ENCODE results near the gene ERBIN.
"Not testable (repeated sequence)": the region's sequence is repeated elsewhere in the genome, so short reads cannot be mapped to it uniquely, and the experiment has no call there.

The ERBIN gene

GRCh38 chr5:66013906-66014305 lies 87.5 kb downstream of the ERBIN start:
- H3K9ac ChIP-seq (ENCODE audit: low read depth, low read length), result no peak overlapping the region
- no peak overlapping the region for H3K4me3 ChIP-seq (ENCODE audit: low read length)
- H3K36me3 ChIP-seq (ENCODE audit: insufficient read depth, low read length), result peaks cover 30% of the 10 kb centered on the region

GRCh38 chr5:66015196-66015960 lies 89.0 kb downstream of the ERBIN start:
- H3K9me3 ChIP-seq (replicated peaks; ENCODE audit: low read length), result no peaks in the 10 kb centered on the region
- no peak overlapping the region for H3K9ac ChIP-seq (ENCODE audit: low read depth, low read length)
- no peak overlapping the region for H3K4me2 ChIP-seq (ENCODE audit: low read length)
- H3K27me3 ChIP-seq (ENCODE audit: control insufficient read depth, insufficient read depth, low read length), result no peaks in the 10 kb centered on the region
- H3K4me3 ChIP-seq (ENCODE audit: low read length), result no peak overlapping the region
- no peaks in the 10 kb centered on the region for H3K4me1 ChIP-seq (ENCODE audit: control insufficient read depth, insufficient read depth, low read length)
- peaks cover 26% of the 10 kb centered on the region for H3K36me3 ChIP-seq (ENCODE audit: insufficient read depth, low read length)

More at GRCh38 chr5:66013906-66014305, 87.5 kb downstream of the ERBIN start:
- Histone ChIP-seq H3K27me3 (ENCODE audit: control insufficient read depth, insufficient read depth, low read length) (no peaks in the 10 kb centered on the region), H3K4me1 (ENCODE audit: control insufficient read depth, insufficient read depth, low read length) (peaks cover 12% of the 10 kb centered on the region), H3K9me3 (replicated peaks; ENCODE audit: low read length) (no peaks in the 10 kb centered on the region), H3K4me2 (ENCODE audit: low read length) (no peak overlapping the region)

- Histone ChIP-seq H3K9ac (ENCODE audit: low read depth, low read length) (no peak overlapping the region), H3K4me1 (ENCODE audit: control insufficient read depth, insufficient read depth, low read length) (no peaks in the 10 kb centered on the region), H3K36me3 (ENCODE audit: insufficient read depth, low read length) (peaks cover 52% of the 10 kb centered on the region), H3K27me3 (ENCODE audit: control insufficient read depth, insufficient read depth, low read length) (no peaks in the 10 kb centered on the region), H3K4me2 (ENCODE audit: low read length) (no peak overlapping the region), H3K9me3 (replicated peaks; ENCODE audit: low read length) (no peaks in the 10 kb centered on the region), H3K4me3 (ENCODE audit: low read length) (no peak overlapping the region)
These were observed 95.2 kb downstream of the ERBIN start for GRCh38 chr5:66021585-66021984.

DNA sequence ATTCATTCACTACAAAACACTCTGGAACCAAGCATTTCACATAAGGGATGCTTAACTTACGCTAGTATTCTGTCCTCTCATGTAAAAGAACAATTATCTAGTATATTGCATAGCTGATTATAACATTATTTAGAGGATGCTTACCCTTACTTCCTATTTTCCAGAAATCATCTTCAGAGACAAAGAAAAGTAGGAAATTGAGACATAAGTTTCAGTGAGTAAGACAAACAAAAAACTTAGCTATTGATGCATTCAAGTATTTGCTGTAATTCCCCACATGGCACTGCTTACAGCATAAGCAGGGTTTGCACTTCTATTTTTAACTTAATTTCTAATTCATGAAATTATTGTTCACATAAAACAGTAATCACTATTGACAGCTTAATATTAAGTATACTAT lies 112.9 kb downstream of the ERBIN start:
- no peak overlapping the region for H3K9ac ChIP-seq (ENCODE audit: low read depth, low read length)
- H3K36me3 ChIP-seq (ENCODE audit: insufficient read depth, low read length), result peaks cover 89% of the 10 kb centered on the region
- H3K9me3 ChIP-seq (replicated peaks; ENCODE audit: low read length), result no peaks in the 10 kb centered on the region
- H3K4me2 ChIP-seq (ENCODE audit: low read length), result no peak overlapping the region
- H3K4me3 ChIP-seq (ENCODE audit: low read length), result no peak overlapping the region
- peaks cover 15% of the 10 kb centered on the region for H3K4me1 ChIP-seq (ENCODE audit: control insufficient read depth, insufficient read depth, low read length)
- H3K27me3 ChIP-seq (ENCODE audit: control insufficient read depth, insufficient read depth, low read length), result no peaks in the 10 kb centered on the region

- Histone ChIP-seq H3K4me1 (ENCODE audit: control insufficient read depth, insufficient read depth, low read length) (peaks cover 15% of the 10 kb centered on the region), H3K9ac (ENCODE audit: low read depth, low read length) (no peak overlapping the region), H3K4me2 (ENCODE audit: low read length) (no peak overlapping the region), H3K4me3 (ENCODE audit: low read length) (no peak overlapping the region), H3K36me3 (ENCODE audit: insufficient read depth, low read length) (peaks cover 88% of the 10 kb centered on the region), H3K27me3 (ENCODE audit: control insufficient read depth, insufficient read depth, low read length) (no peaks in the 10 kb centered on the region), H3K9me3 (replicated peaks; ENCODE audit: low read length) (no peaks in the 10 kb centered on the region)
These were observed 113.3 kb downstream of the ERBIN start for GRCh38 chr5:66039701-66040100.

GRCh38 chr5:66041627-66042026 lies 115.3 kb downstream of the ERBIN start:
- H3K4me1 ChIP-seq (ENCODE audit: control insufficient read depth, insufficient read depth, low read length), result peaks cover 15% of the 10 kb centered on the region
- H3K36me3 ChIP-seq (ENCODE audit: insufficient read depth, low read length), result peaks cover 87% of the 10 kb centered on the region
- no peak overlapping the region for H3K4me3 ChIP-seq (ENCODE audit: low read length)
- no peak overlapping the region for H3K4me2 ChIP-seq (ENCODE audit: low read length)
- H3K9ac ChIP-seq (ENCODE audit: low read depth, low read length), result no peak overlapping the region
- H3K9me3 ChIP-seq (replicated peaks; ENCODE audit: low read length), result no peaks in the 10 kb centered on the region
- H3K27me3 ChIP-seq (ENCODE audit: control insufficient read depth, insufficient read depth, low read length), result no peaks in the 10 kb centered on the region

- no peaks in the 10 kb centered on the region for H3K27me3 ChIP-seq (ENCODE audit: control insufficient read depth, insufficient read depth, low read length)
- no peak overlapping the region for H3K4me2 ChIP-seq (ENCODE audit: low read length)
- H3K36me3 ChIP-seq (ENCODE audit: insufficient read depth, low read length), result peaks cover 39% of the 10 kb centered on the region
- no peak overlapping the region for H3K4me3 ChIP-seq (ENCODE audit: low read length)
- no peaks in the 10 kb centered on the region for H3K4me1 ChIP-seq (ENCODE audit: control insufficient read depth, insufficient read depth, low read length)
- H3K9me3 ChIP-seq (replicated peaks; ENCODE audit: low read length), result no peaks in the 10 kb centered on the region
- no peak overlapping the region for H3K9ac ChIP-seq (ENCODE audit: low read depth, low read length)
These were observed 130.9 kb downstream of the ERBIN start for GRCh38 chr5:66057239-66057638.

GRCh38 chr5:66061320-66061719 lies 134.9 kb downstream of the ERBIN start:
- not testable (repeated sequence) for H3K9ac ChIP-seq (ENCODE audit: low read depth, low read length); H3K4me1 ChIP-seq (ENCODE audit: control insufficient read depth, insufficient read depth, low read length); H3K4me2 ChIP-seq (ENCODE audit: low read length); H3K27me3 ChIP-seq (ENCODE audit: control insufficient read depth, insufficient read depth, low read length); H3K4me3 ChIP-seq (ENCODE audit: low read length); H3K9me3 ChIP-seq (replicated peaks; ENCODE audit: low read length)
- peaks cover 11% of the 10 kb centered on the region for H3K36me3 ChIP-seq (ENCODE audit: insufficient read depth, low read length)

- H3K4me3 ChIP-seq (ENCODE audit: low read length); H3K27me3 ChIP-seq (ENCODE audit: control insufficient read depth, insufficient read depth, low read length); H3K9me3 ChIP-seq (replicated peaks; ENCODE audit: low read length); H3K4me2 ChIP-seq (ENCODE audit: low read length); H3K4me1 ChIP-seq (ENCODE audit: control insufficient read depth, insufficient read depth, low read length); H3K9ac ChIP-seq (ENCODE audit: low read depth, low read length): not testable (repeated sequence)
- peaks cover 20% of the 10 kb centered on the region for H3K36me3 ChIP-seq (ENCODE audit: insufficient read depth, low read length)
These were observed 136.7 kb downstream of the ERBIN start for GRCh38 chr5:66063061-66063460.

DNA sequence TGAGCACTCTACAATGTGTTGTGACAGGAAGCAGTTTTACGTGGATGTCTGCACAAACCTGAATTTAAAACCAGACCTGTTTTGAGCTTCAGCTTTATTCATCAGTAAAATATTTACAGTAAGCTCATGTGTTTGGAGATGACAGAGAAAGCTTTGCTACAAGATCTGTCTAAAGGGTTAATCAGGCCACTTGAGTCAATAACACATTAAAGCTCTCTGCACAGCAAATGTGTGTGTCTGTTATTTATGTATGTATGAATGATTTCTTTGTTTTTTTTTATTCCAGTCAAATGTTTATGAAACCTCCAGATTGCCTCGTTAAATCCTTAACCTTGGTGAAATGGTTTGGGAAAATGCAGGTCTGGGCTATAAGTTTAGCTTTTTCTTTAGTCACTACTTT lies 140.5 kb downstream of the ERBIN start:
- no peaks in the 10 kb centered on the region for H3K9me3 ChIP-seq (replicated peaks; ENCODE audit: low read length)

GRCh38 chr5:66072031-66072430 lies 145.7 kb downstream of the ERBIN start:
- H3K4me1 ChIP-seq (ENCODE audit: control insufficient read depth, insufficient read depth, low read length), result no peaks in the 10 kb centered on the region
- H3K9ac ChIP-seq (ENCODE audit: low read depth, low read length), result no peak overlapping the region
- no peak overlapping the region for H3K4me2 ChIP-seq (ENCODE audit: low read length)
- H3K36me3 ChIP-seq (ENCODE audit: insufficient read depth, low read length), result peaks cover 70% of the 10 kb centered on the region
- H3K9me3 ChIP-seq (replicated peaks; ENCODE audit: low read length), result no peaks in the 10 kb centered on the region
- no peaks in the 10 kb centered on the region for H3K27me3 ChIP-seq (ENCODE audit: control insufficient read depth, insufficient read depth, low read length)
- H3K4me3 ChIP-seq (ENCODE audit: low read length), result no peak overlapping the region

More for the DNA sequence above, 140.5 kb downstream of the ERBIN start:
- no peaks in the 10 kb centered on the region for H3K4me1 ChIP-seq (ENCODE audit: control insufficient read depth, insufficient read depth, low read length)
- H3K9ac ChIP-seq (ENCODE audit: low read depth, low read length), result no peak overlapping the region
- no peak overlapping the region for H3K4me2 ChIP-seq (ENCODE audit: low read length)
- no peaks in the 10 kb centered on the region for H3K27me3 ChIP-seq (ENCODE audit: control insufficient read depth, insufficient read depth, low read length)
- H3K4me3 ChIP-seq (ENCODE audit: low read length), result no peak overlapping the region
- peaks cover 49% of the 10 kb centered on the region for H3K36me3 ChIP-seq (ENCODE audit: insufficient read depth, low read length)

GRCh38 chr5:66074901-66075300 lies 148.5 kb downstream of the ERBIN start:
- Histone ChIP-seq H3K9ac (ENCODE audit: low read depth, low read length) (no peak overlapping the region), H3K4me2 (ENCODE audit: low read length) (no peak overlapping the region), H3K4me3 (ENCODE audit: low read length) (no peak overlapping the region), H3K4me1 (ENCODE audit: control insufficient read depth, insufficient read depth, low read length) (no peaks in the 10 kb centered on the region), H3K27me3 (ENCODE audit: control insufficient read depth, insufficient read depth, low read length) (no peaks in the 10 kb centered on the region), H3K9me3 (replicated peaks; ENCODE audit: low read length) (no peaks in the 10 kb centered on the region), H3K36me3 (ENCODE audit: insufficient read depth, low read length) (peaks cover 67% of the 10 kb centered on the region)
